K562 (cell line): ENCODE measurements around the gene TMEM120A. TPM values are rescaled to one million over a fixed set of nuclear protein-coding genes. Genes with fewer than 3 reads are reported as not detected.
A peak's percentile ranks its signal among the peaks of the same experiment; 100 is the strongest.

Experiments
- ATAC-seq: fragments of 200-7000 bp; cut with Tn5 transposase; 3 replicates; pipeline ENCODE4 v1.9.1; 2020; ENCODE audit warnings: moderate library complexity
- BruUV-seq: library from RNA; stranded (reverse); fragments of 400-500 nt; replicated peaks from 2 replicates; lab custom pipeline; 2021; lab: Mats Ljungman, UMichigan
- CTCF ChIA-PET: fragments of 300-600 bp; formaldehyde crosslinking; extraction: SDS; loops from one replicate; lab custom pipeline; 2021; ENCODE audit warnings: low intra/inter-chr PET ratio; lab: Yijun Ruan, JAX
- POLR2A ChIA-PET: fragments of 300-600, 350-650 bp; sonication (Branson Sonifier 250); formaldehyde crosslinking; extraction: SDS; loops from one replicate; lab custom pipeline; 2021; ENCODE audit warnings: antibody characterized with exemption, inconsistent platforms; lab: Yijun Ruan, JAX
- DNase-seq, 4 experiments: peaks; one replicate each; pipeline versions ENCODE4 v3.0.0 to v3.0.0-alpha.2; 2011 to 2018; ENCODE audit warnings: low spot score in 3 of 4, mixed read lengths in 3 of 4; ENCODE audit errors: extremely low read depth in 1 of 4
- FAIRE-seq: peaks from 2 replicates; lab custom pipeline; 2011; peaks lifted over from hg19 to GRCh38; lab: Jason Lieb, UNC
- H2AFZ ChIP-seq: 2 replicates; pipeline ENCODE4 v1.6.0; 2011; ENCODE audit warnings: low read depth, low read length, control low read depth, inconsistent platforms
- H3K27ac ChIP-seq: fragments of 200-600 bp; 3 replicates; pipeline ENCODE4 v1.8.0; 2011; ENCODE audit warnings: low read depth, mild to moderate bottlenecking, control low read depth, inconsistent platforms, low read length, moderate library complexity, mixed read lengths; ENCODE audit errors: extremely low read depth
- H3K27me3 ChIP-seq, 2 experiments: fragments of 300-600 bp in 1 of 2; 2 replicates in 1 of 2; 3 replicates in 1 of 2; pipeline versions ENCODE4 v1.6.0 to v1.8.0; 2011; ENCODE audit warnings: inconsistent platforms in 2 of 2, low read length in 2 of 2, mild to moderate bottlenecking in 1 of 2, mixed read lengths in 1 of 2, moderate library complexity in 1 of 2; ENCODE audit not compliant: control insufficient read depth in 2 of 2, insufficient read depth in 2 of 2
- H3K36me3 ChIP-seq: fragments of 300-600 bp; 3 replicates; pipeline ENCODE4 v1.8.0; 2011; ENCODE audit warnings: mild to moderate bottlenecking, low read length, inconsistent platforms; ENCODE audit not compliant: control insufficient read depth, insufficient read depth
- H3K4me1 ChIP-seq, 2 experiments: fragments of 200-600 bp in 1 of 2; replicated peaks in 1 of 2; 2 replicates in 1 of 2; 3 replicates in 1 of 2; pipeline versions ENCODE4 v1.5.1 to v1.8.0; 2011; ENCODE audit warnings: inconsistent platforms in 2 of 2, low read length in 2 of 2, mild to moderate bottlenecking in 1 of 2, mixed read lengths in 1 of 2, moderate library complexity in 1 of 2; ENCODE audit not compliant: control insufficient read depth in 2 of 2, insufficient read depth in 2 of 2
- H3K4me2 ChIP-seq: 2 replicates; pipeline ENCODE4 v1.6.1; 2011; ENCODE audit warnings: low read length, control low read depth, inconsistent platforms, mixed read lengths; ENCODE audit not compliant: insufficient read depth
- H3K4me3 ChIP-seq: fragments of 200-600 bp; sonication (generic), shearing (Covaris generic); 2 replicates; pipeline ENCODE4 v1.5.1; 2016; ENCODE audit warnings: control low read depth, inconsistent platforms
- H3K79me2 ChIP-seq: fragments of 200-600 bp; 3 replicates; pipeline ENCODE4 v1.8.0; 2011; ENCODE audit warnings: low read length, inconsistent platforms; ENCODE audit not compliant: control insufficient read depth, insufficient read depth
- H3K9ac ChIP-seq, 2 experiments: 2 replicates each; pipeline versions ENCODE4 v1.6.0 to v1.6.1; 2011; ENCODE audit warnings: low read depth in 2 of 2, low read length in 2 of 2, control low read depth in 1 of 2, inconsistent platforms in 1 of 2, mild to moderate bottlenecking in 1 of 2, mixed read lengths in 1 of 2; ENCODE audit not compliant: insufficient read depth in 1 of 2
- H3K9me1 ChIP-seq: one replicate; pipeline ENCODE4 v1.6.0; 2011; ENCODE audit warnings: inconsistent platforms, mild to moderate bottlenecking, low read length, moderate library complexity; ENCODE audit not compliant: control insufficient read depth, insufficient read depth
- H3K9me3 ChIP-seq: replicated peaks from 2 replicates; pipeline ENCODE4 v1.5.1; 2011; ENCODE audit warnings: low read depth, low read length, inconsistent platforms; ENCODE audit not compliant: control insufficient read depth, insufficient read depth
- H4K20me1 ChIP-seq: replicated peaks from 2 replicates; pipeline ENCODE4 v1.6.1; 2011; ENCODE audit warnings: low read length, inconsistent platforms, mixed read lengths; ENCODE audit not compliant: control insufficient read depth, insufficient read depth
- BCL6 ChIP-seq: fragments of 250-450 bp; sonication (Bioruptor Pico); IDR thresholded peaks from 2 replicates; pipeline ENCODE4 v1.4.0; 2020
- CTCF ChIP-seq, 3 experiments: IDR thresholded peaks in 2 of 3; conservative IDR thresholded peaks in 1 of 3; 2 replicates each; pipeline ENCODE4 v1.5.1; 2011 to 2012; ENCODE audit warnings: low read length in 3 of 3, mild to moderate bottlenecking in 3 of 3, control low read depth in 2 of 3, improper control_type of control experiment in 1 of 3, inconsistent platforms in 1 of 3, low read depth in 1 of 3, mixed read lengths in 1 of 3, moderate library complexity in 1 of 3; ENCODE audit not compliant: insufficient read depth in 2 of 3
- POLR2G ChIP-seq: fragments of 200-400 bp; formaldehyde crosslinking; IDR thresholded peaks from 2 replicates; pipeline ENCODE4 v1.6.1; 2017; ENCODE audit warnings: low read depth, mild to moderate bottlenecking, antibody characterized with exemption, low read length, moderate library complexity
- ZBTB33 ChIP-seq: sonication (generic); formaldehyde crosslinking; IDR thresholded peaks from 2 replicates; pipeline ENCODE4 v1.8.1; 2023; ENCODE audit warnings: mild to moderate bottlenecking, missing genetic modification reagents
- ZBTB7A ChIP-seq: IDR thresholded peaks from 2 replicates; pipeline ENCODE4 v1.6.1; 2011; ENCODE audit warnings: low read depth, mild to moderate bottlenecking, low read length, moderate library complexity, borderline replicate concordance; ENCODE audit not compliant: control insufficient read depth
- ZNF707 ChIP-seq: fragments of 250-450 bp; sonication (Bioruptor Pico); conservative IDR thresholded peaks from 2 replicates; pipeline ENCODE4 v1.8.0; 2022; ENCODE audit warnings: inconsistent platforms, mild to moderate bottlenecking, moderate library complexity
- WGBS: fragments of 100-300 bp; shearing (Covaris generic); methylation state at CpG from one replicate; pipeline ENCODE4 v1.1.6; 2016; ENCODE audit warnings: low coverage, mixed read lengths; ENCODE audit not compliant: insufficient coverage; ENCODE audit errors: missing lambda C conversion rate; 5-methylcytosine and 5-hydroxymethylcytosine counted together
- in situ Hi-C: fragments of 300-500 bp; cut with MboI; formaldehyde crosslinking; loops from 4 replicates; pipeline ENCODE4 v1.15.0; 2018; ENCODE audit warnings: inconsistent platforms, mixed read lengths
- intact Hi-C: fragments of 100-400 bp; cut with micrococcal nuclease; formaldehyde crosslinking; loops from 2 replicates; pipeline ENCODE4 v1.14.2; 2022
- polyA plus RNA-seq, 8 experiments: library from polyadenylated mRNA; depleted of rRNA in 4 of 8; stranded (reverse) in 5 of 8; unstranded in 3 of 8; fragments of >200 nt; fragmentation: Nextera tagmentation in 2 of 8; fragmentation: Illumina TruSeq in 1 of 8; extraction: Ambion mirVana in 2 of 8; extraction: Trizol in 1 of 8; gene quantifications; 2 replicates each; pipeline versions ENCODE4 v1.2.1 to v1.2.3, GENCODE V29; 2011 to 2014; ENCODE audit warnings: inconsistent platforms in 1 of 8, missing spikeins in 1 of 8
- total RNA-seq, 7 experiments: library from RNA; depleted of rRNA in 6 of 7; stranded (reverse); fragments of >200 nt in 6 of 7; fragmentation: Illumina TruSeq in 2 of 7; extraction: Trizol in 2 of 7; gene quantifications; 2 replicates each; pipeline versions ENCODE4 v1.2.1 to v1.2.3, GENCODE V29; 2011 to 2021; ENCODE audit warnings: low replicate concordance in 1 of 7

Gene TMEM120A
- total and polyA plus RNA-seq, 9 of the 15 experiments (the other 6 are each of a cell fraction or from before 2014, with no cell fraction given) = 2.3 to 90.2 (median 22.9) TPM

- no peak for FAIRE-seq
- H3K9ac ChIP-seq = no peak overlapping the region
- TF ChIP-seq ZBTB7A (peak; percentile 45; the same call in 1 of the 2 replicates), BCL6 (no peak), CTCF (IDR thresholded peaks at IDR 0.05 in 2 of 3, conservative IDR thresholded peaks at IDR 0.05 in 1 of 3; ENCODE audit: insufficient read depth in 2 of 3, low read depth in 1 of 3, low read length in 3 of 3) (0 out of 6 replicates have a peak, but pooled peaks of 1 of the 3 experiments have one; percentile 1), ZBTB33 (CRISPR knock-in tag) (peak; percentile 39; the same call in 1 of the 2 replicates), POLR2G (peak; percentile 38; the same call in 1 of the 2 replicates), ZNF707 (CRISPR knock-in tag) (no peak)
- TF ChIP-seq, all 486 proteins: peak for 4
- ChIA-PET CTCF (no interaction called here), POLR2A (interaction anchor here (0.5 to 1.1 kb wide), 3 partner anchors 46 to 78 kb away, joined by 3 to 4 read pairs (median 3); no protein-coding TSS in a partner anchor)
- H3K79me2 ChIP-seq = peaks cover 2% of the 10 kb centered on the region; the same call in 1 of the 3 replicates
- no peaks in the 10 kb centered on the region for H3K9me3 ChIP-seq
- no peak overlapping the region for H3K27ac ChIP-seq
- peaks cover 5% of the 10 kb centered on the region; the same call in 1 of the 2 replicates for H4K20me1 ChIP-seq
- no peaks in the 10 kb centered on the region for H3K27me3 ChIP-seq
- DNase-seq = no peak
- no TSS peak for BruUV-seq
- no peak overlapping the region for H3K4me2 ChIP-seq
- intact Hi-C loops (no loop called here), in situ Hi-C loops (no loop called here)
- H2AFZ ChIP-seq = no peak overlapping the region
- H3K36me3 ChIP-seq = peaks cover 20% of the 10 kb centered on the region; the same call in 1 of the 3 replicates
- no peak for ATAC-seq
- H3K9me1 ChIP-seq = no peaks in the 10 kb centered on the region
- WGBS = 93% methylated on average over 17 of the region's 20 CpGs
- H3K4me1 ChIP-seq = peaks cover 35 to 72% of the 10 kb centered on the region in 2 experiments
- no peak overlapping the region for H3K4me3 ChIP-seq
These were observed 2.2 kb downstream of the TMEM120A start for GRCh38 chr7:75992083-75992755.
